ENCODE measurements around the gene ARHGAP27. TPM values are rescaled to one million over a fixed set of nuclear protein-coding genes. Genes with fewer than 3 reads are reported as not detected.

ARHGAP27 gene
- total RNA-seq, 1 experiment from 2014 or later = 12.9 TPM

DNA sequence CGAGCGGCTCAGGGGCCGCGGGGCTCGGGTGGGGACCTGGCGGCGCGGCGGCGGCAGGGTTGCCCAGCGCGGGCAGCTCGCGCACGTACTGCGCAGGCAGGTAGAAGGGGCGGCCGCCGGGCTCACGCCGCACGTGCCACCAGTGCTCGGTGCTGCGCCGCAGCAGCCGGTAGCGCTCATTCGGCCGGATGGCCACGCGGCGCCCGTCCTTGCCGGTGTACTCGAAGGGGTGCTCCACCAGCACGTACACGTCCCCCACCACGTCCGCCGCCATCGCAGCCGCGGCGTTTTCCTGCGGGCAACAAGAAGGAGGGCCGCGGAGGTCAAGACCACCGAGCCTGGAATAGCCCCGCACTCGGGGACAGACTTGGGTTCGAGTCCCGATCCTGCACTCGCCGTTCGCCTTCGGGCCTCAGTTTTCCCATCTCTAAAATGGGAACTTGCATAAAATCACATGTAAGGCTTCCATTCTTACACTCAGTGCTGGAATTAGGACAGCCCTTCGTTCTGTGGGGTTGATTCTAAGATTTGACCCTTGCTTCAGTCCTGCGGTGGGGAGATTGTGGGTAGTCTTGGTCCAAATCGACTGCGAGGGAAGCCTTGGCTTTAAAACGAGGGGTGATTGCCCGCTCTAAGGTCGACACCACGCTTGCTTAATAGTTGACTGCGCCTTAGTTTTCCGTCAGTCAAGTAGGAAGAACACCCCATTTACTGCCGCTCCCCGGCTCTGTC is 2.5 kb downstream of the ARHGAP27 start (continued):
- TF ChIP-seq, protein P1, sequence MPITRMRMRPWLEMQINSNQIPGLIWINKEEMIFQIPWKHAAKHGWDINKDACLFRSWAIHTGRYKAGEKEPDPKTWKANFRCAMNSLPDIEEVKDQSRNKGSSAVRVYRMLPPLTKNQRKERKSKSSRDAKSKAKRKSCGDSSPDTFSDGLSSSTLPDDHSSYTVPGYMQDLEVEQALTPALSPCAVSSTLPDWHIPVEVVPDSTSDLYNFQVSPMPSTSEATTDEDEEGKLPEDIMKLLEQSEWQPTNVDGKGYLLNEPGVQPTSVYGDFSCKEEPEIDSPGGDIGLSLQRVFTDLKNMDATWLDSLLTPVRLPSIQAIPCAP (CRISPR knock-in tag; IDR thresholded peaks at IDR 0.05) = 0 out of 2 replicates have a peak, but pooled peaks have one; percentile 29
- no peak for TF ChIP-seq ZNF416 (CRISPR knock-in tag; IDR thresholded peaks at IDR 0.05)
- TF ChIP-seq JUN (CRISPR knock-in tag; IDR thresholded peaks at IDR 0.05) = no peak
- peak; percentile 26; the same call in 1 of the 2 replicates for TF ChIP-seq NFYB (CRISPR knock-in tag; conservative IDR thresholded peaks at IDR 0.05; ENCODE audit: low read depth)
- TF ChIP-seq, protein P2, sequence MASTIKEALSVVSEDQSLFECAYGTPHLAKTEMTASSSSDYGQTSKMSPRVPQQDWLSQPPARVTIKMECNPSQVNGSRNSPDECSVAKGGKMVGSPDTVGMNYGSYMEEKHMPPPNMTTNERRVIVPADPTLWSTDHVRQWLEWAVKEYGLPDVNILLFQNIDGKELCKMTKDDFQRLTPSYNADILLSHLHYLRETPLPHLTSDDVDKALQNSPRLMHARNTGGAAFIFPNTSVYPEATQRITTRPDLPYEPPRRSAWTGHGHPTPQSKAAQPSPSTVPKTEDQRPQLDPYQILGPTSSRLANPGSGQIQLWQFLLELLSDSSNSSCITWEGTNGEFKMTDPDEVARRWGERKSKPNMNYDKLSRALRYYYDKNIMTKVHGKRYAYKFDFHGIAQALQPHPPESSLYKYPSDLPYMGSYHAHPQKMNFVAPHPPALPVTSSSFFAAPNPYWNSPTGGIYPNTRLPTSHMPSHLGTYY (CRISPR knock-in tag; IDR thresholded peaks at IDR 0.05) = no peak
- no peak for TF ChIP-seq ZNF138 (CRISPR knock-in tag; conservative IDR thresholded peaks at IDR 0.05)
- TF ChIP-seq, protein P3, sequence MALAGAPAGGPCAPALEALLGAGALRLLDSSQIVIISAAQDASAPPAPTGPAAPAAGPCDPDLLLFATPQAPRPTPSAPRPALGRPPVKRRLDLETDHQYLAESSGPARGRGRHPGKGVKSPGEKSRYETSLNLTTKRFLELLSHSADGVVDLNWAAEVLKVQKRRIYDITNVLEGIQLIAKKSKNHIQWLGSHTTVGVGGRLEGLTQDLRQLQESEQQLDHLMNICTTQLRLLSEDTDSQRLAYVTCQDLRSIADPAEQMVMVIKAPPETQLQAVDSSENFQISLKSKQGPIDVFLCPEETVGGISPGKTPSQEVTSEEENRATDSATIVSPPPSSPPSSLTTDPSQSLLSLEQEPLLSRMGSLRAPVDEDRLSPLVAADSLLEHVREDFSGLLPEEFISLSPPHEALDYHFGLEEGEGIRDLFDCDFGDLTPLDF (CRISPR knock-in tag; IDR thresholded peaks at IDR 0.05) = no peak
- TF ChIP-seq JAZF1 (CRISPR knock-in tag; IDR thresholded peaks at IDR 0.05) = no peak
- TF ChIP-seq TP53 (CRISPR knock-in tag; IDR thresholded peaks at IDR 0.05) = no peak
- no peak for TF ChIP-seq IRF2 (CRISPR knock-in tag; IDR thresholded peaks at IDR 0.05; ENCODE audit: borderline replicate concordance, low read depth)
- TF ChIP-seq, protein P4, sequence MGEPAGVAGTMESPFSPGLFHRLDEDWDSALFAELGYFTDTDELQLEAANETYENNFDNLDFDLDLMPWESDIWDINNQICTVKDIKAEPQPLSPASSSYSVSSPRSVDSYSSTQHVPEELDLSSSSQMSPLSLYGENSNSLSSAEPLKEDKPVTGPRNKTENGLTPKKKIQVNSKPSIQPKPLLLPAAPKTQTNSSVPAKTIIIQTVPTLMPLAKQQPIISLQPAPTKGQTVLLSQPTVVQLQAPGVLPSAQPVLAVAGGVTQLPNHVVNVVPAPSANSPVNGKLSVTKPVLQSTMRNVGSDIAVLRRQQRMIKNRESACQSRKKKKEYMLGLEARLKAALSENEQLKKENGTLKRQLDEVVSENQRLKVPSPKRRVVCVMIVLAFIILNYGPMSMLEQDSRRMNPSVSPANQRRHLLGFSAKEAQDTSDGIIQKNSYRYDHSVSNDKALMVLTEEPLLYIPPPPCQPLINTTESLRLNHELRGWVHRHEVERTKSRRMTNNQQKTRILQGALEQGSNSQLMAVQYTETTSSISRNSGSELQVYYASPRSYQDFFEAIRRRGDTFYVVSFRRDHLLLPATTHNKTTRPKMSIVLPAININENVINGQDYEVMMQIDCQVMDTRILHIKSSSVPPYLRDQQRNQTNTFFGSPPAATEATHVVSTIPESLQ (CRISPR knock-in tag; IDR thresholded peaks at IDR 0.05) = no peak
- TF ChIP-seq GTF2I (CRISPR knock-in tag; conservative IDR thresholded peaks at IDR 0.05) = peak; percentile 94
- 0 out of 2 replicates have a peak, but pooled peaks have one; percentile 31 for TF ChIP-seq ETV6 (CRISPR knock-in tag; IDR thresholded peaks at IDR 0.05)
- TF ChIP-seq TCF7 (CRISPR knock-in tag; IDR thresholded peaks at IDR 0.05; ENCODE audit: low read depth) = peak; percentile 55; the same call in 1 of the 2 replicates
- TF ChIP-seq, protein P5, sequence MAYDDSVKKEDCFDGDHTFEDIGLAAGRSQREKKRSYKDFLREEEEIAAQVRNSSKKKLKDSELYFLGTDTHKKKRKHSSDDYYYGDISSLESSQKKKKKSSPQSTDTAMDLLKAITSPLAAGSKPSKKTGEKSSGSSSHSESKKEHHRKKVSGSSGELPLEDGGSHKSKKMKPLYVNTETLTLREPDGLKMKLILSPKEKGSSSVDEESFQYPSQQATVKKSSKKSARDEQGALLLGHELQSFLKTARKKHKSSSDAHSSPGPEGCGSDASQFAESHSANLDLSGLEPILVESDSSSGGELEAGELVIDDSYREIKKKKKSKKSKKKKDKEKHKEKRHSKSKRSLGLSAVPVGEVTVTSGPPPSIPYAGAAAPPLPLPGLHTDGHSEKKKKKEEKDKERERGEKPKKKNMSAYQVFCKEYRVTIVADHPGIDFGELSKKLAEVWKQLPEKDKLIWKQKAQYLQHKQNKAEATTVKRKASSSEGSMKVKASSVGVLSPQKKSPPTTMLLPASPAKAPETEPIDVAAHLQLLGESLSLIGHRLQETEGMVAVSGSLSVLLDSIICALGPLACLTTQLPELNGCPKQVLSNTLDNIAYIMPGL (CRISPR knock-in tag; IDR thresholded peaks at IDR 0.05) = 0 out of 2 replicates have a peak, but pooled peaks have one; percentile 21
- 0 out of 2 replicates have a peak, but pooled peaks have one; percentile 15 for TF ChIP-seq ZNF317 (CRISPR knock-in tag; IDR thresholded peaks at IDR 0.05; ENCODE audit: borderline replicate concordance, low read depth)
- TF ChIP-seq FOXK1 (CRISPR knock-in tag; IDR thresholded peaks at IDR 0.05) = 0 out of 2 replicates have a peak, but pooled peaks have one; percentile 37
- no peak for TF ChIP-seq SMAD4 (CRISPR knock-in tag; IDR thresholded peaks at IDR 0.05)
- no peak for TF ChIP-seq NR1H2 (CRISPR knock-in tag; IDR thresholded peaks at IDR 0.05)
- TF ChIP-seq ZNF232 (CRISPR knock-in tag; IDR thresholded peaks at IDR 0.05) = no peak
- no peak for TF ChIP-seq ZBTB21 (CRISPR knock-in tag; IDR thresholded peaks at IDR 0.05; ENCODE audit: borderline replicate concordance)
- no peak for TF ChIP-seq NFATC4 (CRISPR knock-in tag; IDR thresholded peaks at IDR 0.05)
- TF ChIP-seq SMAD3 (CRISPR knock-in tag; IDR thresholded peaks at IDR 0.05; ENCODE audit: borderline replicate concordance) = no peak
- TF ChIP-seq, protein P6, sequence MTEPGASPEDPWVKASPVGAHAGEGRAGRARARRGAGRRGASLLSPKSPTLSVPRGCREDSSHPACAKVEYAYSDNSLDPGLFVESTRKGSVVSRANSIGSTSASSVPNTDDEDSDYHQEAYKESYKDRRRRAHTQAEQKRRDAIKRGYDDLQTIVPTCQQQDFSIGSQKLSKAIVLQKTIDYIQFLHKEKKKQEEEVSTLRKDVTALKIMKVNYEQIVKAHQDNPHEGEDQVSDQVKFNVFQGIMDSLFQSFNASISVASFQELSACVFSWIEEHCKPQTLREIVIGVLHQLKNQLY (CRISPR knock-in tag; IDR thresholded peaks at IDR 0.05) = no peak
- TF ChIP-seq, protein P7, sequence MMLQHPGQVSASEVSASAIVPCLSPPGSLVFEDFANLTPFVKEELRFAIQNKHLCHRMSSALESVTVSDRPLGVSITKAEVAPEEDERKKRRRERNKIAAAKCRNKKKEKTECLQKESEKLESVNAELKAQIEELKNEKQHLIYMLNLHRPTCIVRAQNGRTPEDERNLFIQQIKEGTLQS (CRISPR knock-in tag; conservative IDR thresholded peaks at IDR 0.05) = no peak
- TF ChIP-seq CREB1 (CRISPR knock-in tag; IDR thresholded peaks at IDR 0.05) = no peak
- TF ChIP-seq, protein P8, sequence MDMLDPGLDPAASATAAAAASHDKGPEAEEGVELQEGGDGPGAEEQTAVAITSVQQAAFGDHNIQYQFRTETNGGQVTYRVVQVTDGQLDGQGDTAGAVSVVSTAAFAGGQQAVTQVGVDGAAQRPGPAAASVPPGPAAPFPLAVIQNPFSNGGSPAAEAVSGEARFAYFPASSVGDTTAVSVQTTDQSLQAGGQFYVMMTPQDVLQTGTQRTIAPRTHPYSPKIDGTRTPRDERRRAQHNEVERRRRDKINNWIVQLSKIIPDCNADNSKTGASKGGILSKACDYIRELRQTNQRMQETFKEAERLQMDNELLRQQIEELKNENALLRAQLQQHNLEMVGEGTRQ (CRISPR knock-in tag; IDR thresholded peaks at IDR 0.05) = peak; percentile 20; the same call in 1 of the 2 replicates
- TF ChIP-seq ELF4 (CRISPR knock-in tag; IDR thresholded peaks at IDR 0.05; ENCODE audit: low read depth) = no peak
- TF ChIP-seq, protein P9, sequence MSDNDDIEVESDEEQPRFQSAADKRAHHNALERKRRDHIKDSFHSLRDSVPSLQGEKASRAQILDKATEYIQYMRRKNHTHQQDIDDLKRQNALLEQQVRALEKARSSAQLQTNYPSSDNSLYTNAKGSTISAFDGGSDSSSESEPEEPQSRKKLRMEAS (CRISPR knock-in tag; IDR thresholded peaks at IDR 0.05) = peak; percentile 48; the same call in 1 of the 2 replicates
- no peak for TF ChIP-seq ZNF396 (CRISPR knock-in tag; IDR thresholded peaks at IDR 0.05; ENCODE audit: borderline replicate concordance)
- peak; percentile 62; the same call in 1 of the 2 replicates for TF ChIP-seq FOXP1 (CRISPR knock-in tag; IDR thresholded peaks at IDR 0.05; ENCODE audit: borderline replicate concordance)

Measured in WTC11 (cell line).